ENCODE data around the gene LIPH.
"Not testable (repeated sequence)": the region's sequence is repeated elsewhere in the genome, so short reads cannot be mapped to it uniquely, and the experiment has no call there.

Gene LIPH

GRCh38 chr3:185484296-185484695, 68.1 kb downstream of the LIPH start:
- DNase-seq: no peak

DNA sequence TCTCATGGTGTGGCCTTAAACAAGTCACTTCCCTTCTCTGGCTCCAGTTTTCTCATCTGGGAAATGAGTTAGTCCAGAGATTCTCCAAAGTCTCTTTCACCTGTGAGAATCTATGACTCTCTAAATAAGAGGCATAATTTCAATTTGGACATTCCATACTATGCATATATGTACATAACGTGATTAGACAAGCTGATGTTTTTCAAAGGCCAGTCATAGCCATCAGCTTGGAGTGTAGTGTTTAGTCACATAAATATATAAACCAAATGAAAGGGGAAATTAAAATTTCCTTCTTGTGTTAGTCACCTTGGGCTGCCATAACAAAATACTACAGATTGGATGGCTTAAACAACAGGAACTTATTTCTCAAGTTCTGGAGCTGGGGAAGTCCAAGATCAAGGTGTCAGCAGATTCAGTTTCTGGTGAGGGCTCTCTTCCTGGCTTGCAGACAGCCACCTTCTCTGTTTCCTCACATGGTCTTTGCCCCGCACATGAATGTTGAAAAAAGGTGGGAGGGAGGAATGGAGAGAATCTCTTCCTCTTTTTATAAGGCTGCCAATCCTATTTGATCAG, 72.9 kb downstream of the LIPH start:
- DNase-seq: no peak

DNA sequence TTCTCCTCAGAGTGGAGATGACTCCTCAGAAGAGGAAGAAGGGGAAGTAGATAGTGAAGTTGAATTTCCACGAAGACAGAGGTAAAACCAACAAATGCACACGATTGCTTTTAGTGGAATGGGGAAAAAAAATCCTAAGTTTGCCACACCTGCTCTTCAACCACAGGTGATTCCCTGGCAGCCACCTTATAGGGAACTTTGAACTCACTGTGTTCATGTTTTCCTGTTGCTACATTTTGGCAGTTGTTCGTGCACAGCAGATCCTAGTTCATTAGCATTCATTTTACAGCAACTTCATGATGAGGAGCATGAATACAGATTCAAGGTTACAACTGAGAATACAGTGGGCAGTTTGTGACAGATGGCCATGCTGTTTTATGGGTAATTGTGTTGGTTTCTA, 75.1 kb downstream of the LIPH start:
- DNase-seq: no peak

GRCh38 chr3:185474922-185475321, 77.5 kb downstream of the LIPH start:
- DNase-seq: not testable (repeated sequence)

DNA sequence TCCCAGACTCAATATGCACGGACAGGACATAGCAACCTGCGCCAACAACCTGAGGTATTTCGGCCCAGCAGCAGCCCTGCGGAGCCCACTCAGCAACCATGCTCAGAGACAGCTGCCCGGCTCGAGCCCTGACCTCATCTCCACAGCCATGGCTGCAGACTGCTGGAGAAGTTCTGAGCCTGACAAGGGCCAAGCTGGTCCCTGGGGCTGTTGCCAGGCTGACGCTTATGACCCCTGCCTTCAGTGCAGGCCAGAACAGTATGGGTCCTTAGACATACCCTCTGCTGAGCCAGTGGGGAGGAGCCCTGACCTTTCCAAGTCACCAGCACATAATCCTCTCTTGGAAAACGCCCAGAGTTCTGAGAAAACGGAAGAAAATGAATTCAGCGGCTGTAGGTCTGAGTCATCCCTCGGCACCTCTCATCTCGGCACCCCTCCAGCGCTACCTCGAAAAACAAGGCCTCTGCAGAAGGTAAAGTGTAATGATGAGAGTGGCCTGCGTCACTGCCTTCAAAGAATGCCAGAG, 79.0 kb downstream of the LIPH start:
- DNase-seq: no peak

- DNase-seq: no peak
Observed at GRCh38 chr3:185470323-185470722, 82.1 kb downstream of the LIPH start.

GRCh38 chr3:185469542-185469941, 82.8 kb downstream of the LIPH start:
- DNase-seq: no peak

- DNase-seq: not testable (repeated sequence)
Observed at GRCh38 chr3:185466123-185466522, 86.3 kb downstream of the LIPH start.

GRCh38 chr3:185465471-185465870, 86.9 kb downstream of the LIPH start:
- DNase-seq: no peak

DNA sequence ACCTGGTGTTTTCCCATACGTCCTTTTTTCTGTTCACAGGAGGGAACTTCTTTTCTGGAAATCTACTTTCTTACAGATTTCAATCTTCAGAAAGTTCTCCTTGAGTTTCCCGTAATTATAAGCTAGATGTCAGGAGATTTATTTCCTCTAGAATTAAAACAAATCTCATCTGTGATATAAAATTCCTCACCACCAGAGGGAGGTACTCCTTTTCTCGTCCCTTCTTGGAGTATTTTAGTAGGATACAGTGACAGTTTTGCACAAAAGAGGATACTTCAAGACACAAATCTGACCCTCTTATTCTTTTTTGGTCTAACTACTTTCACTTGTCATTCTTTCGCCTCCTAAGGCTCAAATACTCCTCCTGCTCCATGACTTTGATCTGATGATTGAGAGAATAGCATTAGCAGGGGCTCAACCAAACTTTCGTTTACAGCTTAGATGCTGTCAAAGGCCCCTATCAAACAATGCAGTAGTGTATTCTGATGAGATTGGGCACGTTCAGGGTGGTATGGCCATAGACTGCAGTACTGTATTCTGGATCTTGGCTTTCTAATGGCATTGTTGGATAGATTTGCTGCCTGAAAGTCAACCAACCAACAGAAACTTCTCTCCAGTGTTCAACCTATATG, 91.6 kb downstream of the LIPH start:
- no peak for DNase-seq

- no peak for DNase-seq
Observed at GRCh38 chr3:185460309-185460708, 92.1 kb downstream of the LIPH start.

DNA sequence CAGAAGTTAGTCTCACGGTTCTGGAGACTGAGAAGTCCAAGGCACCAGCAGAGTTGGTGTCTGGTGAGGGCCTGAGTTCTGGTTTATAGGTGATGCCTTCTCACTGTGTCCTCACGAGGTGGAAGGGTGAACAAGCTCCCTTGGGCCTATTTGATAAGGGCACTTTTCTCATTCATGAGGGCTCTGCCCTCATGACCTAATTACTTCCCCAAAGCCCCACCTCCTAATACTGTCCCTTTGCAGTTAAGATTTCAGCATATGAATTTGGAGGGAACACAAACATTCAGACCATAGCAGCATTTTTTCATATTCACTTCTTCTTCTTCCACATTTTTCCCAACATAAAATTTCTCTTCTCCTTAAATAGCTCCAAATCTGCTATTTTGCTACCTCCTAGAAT, 95.0 kb downstream of the LIPH start:
- DNase-seq: no peak

All from amniotic stem cell (primary cell).